ENCODE data around the gene PCSK6.

DNA sequence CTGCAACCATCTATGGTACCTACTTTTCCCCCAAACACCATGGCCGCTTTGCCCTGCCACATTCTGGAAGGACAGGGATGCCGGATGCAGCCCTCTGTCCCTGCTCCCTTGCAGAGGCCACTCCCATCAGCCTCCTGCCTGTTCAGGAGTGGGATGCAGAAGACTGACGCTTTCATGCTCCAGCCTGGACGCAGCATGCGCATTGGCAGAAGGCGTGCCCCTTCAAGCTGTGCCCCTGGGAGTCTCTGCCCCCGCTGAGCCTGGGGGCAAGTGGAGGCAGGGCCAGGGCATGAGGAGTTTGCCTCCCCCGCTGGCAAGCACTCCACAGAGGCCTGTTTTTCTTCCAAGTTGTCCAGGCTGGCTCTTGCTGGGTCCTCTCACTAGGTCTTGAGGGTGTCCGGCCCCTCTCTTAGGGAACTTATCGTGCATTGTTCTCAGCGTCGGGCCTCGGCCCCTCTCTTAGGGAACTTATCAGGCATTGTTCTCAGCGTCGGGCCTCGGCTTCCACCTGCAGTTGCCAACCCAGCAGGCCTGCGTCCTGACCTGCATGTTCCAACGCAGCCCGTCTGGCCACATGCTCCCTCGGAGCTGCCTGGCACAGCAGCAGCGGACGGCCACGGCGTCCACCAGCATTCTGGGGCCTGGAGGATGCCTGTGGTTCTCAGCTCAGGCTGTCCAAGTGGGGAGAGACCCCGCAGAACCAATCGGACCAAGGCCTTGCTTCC, 179.9 kb downstream of the PCSK6 start:
- TF ChIP-seq POLR2A (IDR thresholded peaks at IDR 0.05) (no peak), POLR2AphosphoS5 (IDR thresholded peaks at IDR 0.05) (no peak), EP300 (IDR thresholded peaks at IDR 0.05) (no peak)
- TF ChIP-seq, protein P1, sequence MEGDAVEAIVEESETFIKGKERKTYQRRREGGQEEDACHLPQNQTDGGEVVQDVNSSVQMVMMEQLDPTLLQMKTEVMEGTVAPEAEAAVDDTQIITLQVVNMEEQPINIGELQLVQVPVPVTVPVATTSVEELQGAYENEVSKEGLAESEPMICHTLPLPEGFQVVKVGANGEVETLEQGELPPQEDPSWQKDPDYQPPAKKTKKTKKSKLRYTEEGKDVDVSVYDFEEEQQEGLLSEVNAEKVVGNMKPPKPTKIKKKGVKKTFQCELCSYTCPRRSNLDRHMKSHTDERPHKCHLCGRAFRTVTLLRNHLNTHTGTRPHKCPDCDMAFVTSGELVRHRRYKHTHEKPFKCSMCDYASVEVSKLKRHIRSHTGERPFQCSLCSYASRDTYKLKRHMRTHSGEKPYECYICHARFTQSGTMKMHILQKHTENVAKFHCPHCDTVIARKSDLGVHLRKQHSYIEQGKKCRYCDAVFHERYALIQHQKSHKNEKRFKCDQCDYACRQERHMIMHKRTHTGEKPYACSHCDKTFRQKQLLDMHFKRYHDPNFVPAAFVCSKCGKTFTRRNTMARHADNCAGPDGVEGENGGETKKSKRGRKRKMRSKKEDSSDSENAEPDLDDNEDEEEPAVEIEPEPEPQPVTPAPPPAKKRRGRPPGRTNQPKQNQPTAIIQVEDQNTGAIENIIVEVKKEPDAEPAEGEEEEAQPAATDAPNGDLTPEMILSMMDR (IDR thresholded peaks at IDR 0.05), result no peak
